Fibroblast of mammary gland (primary cell): ENCODE measurements around the gene CYLC2.
A peak's percentile ranks its signal among the peaks of the same experiment; 100 is the strongest.

ENCODE experiments used
- DNase-seq: peaks from one replicate; pipeline ENCODE4 v3.0.0-alpha.2; 2010; ENCODE audit warnings: low read depth
- H3K4me3 ChIP-seq: 2 replicates; pipeline ENCODE4 v1.5.1; 2011; ENCODE audit warnings: low read depth, mild to moderate bottlenecking, low read length, moderate library complexity; ENCODE audit not compliant: control insufficient read depth
- TF ChIP-seq, protein P1 (sequence below): conservative IDR thresholded peaks from 2 replicates; pipeline ENCODE4 v1.5.1; 2011; ENCODE audit warnings: low read depth, low read length, inconsistent platforms; ENCODE audit not compliant: control insufficient read depth, insufficient read depth

The CYLC2 gene, protein sequence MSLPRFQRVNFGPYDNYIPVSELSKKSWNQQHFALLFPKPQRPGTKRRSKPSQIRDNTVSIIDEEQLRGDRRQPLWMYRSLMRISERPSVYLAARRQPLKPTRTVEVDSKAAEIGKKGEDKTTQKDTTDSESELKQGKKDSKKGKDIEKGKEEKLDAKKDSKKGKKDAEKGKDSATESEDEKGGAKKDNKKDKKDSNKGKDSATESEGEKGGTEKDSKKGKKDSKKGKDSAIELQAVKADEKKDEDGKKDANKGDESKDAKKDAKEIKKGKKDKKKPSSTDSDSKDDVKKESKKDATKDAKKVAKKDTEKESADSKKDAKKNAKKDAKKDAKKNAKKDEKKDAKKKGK

GRCh38 chr9:102995033-102995432 is at the start of gene CYLC2:
Gene CYLC2 (plus strand): TSS chr9:102995333. CDS start chr9:102995381, 48 bp downstream.
- no peak for DNase-seq
- TF ChIP-seq, protein P1, sequence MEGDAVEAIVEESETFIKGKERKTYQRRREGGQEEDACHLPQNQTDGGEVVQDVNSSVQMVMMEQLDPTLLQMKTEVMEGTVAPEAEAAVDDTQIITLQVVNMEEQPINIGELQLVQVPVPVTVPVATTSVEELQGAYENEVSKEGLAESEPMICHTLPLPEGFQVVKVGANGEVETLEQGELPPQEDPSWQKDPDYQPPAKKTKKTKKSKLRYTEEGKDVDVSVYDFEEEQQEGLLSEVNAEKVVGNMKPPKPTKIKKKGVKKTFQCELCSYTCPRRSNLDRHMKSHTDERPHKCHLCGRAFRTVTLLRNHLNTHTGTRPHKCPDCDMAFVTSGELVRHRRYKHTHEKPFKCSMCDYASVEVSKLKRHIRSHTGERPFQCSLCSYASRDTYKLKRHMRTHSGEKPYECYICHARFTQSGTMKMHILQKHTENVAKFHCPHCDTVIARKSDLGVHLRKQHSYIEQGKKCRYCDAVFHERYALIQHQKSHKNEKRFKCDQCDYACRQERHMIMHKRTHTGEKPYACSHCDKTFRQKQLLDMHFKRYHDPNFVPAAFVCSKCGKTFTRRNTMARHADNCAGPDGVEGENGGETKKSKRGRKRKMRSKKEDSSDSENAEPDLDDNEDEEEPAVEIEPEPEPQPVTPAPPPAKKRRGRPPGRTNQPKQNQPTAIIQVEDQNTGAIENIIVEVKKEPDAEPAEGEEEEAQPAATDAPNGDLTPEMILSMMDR: no peak
- H3K4me3 ChIP-seq: no peak within 1 kb of the TSS

DNA sequence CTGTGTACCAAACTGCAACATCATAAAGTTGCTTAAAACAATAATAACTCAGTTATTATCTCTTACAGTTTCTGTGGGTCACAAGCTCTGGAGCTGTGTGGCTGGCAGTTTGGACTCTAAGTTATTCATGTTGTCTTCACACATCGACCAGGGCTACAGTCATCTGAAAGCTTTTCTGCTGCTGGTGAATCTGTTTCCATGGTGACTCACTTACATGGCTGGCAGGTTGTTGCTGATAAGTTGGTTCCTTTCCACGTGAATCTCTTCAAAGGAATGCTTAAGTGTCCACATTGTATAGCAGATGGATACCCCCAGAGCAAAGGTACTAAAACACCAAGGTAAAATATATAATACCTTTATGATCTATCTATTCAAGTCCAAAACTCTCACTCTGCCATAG is 44.8 kb upstream of the CYLC2 start:
- no peak overlapping the region for H3K4me3 ChIP-seq
- TF ChIP-seq, protein P1: no peak
- DNase-seq: peak; percentile 17

- no peak for DNase-seq
- H3K4me3 ChIP-seq: no peak overlapping the region
- TF ChIP-seq, protein P1: no peak
Observed at GRCh38 chr9:102966999-102967398, 28.1 kb upstream of the CYLC2 start.

DNA sequence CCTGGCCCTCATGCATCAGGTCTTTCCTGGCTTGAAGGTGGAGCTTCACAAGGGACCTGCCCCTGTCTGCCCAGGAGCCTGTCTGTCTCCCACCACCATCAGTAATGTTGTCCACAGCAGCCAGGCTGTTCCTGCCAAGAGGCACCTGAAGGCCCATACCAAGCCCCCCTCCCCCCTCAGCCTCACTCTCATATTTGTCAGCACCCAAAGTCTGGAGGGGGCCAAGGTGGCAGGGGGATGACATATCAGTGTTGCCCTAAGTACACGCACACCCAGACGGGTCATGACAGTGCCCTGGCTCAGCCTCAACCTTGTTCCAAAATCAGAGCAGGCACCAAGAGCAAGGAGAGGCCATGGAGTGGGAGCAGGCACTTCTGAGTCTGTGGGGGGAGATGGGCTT is 27.2 kb upstream of the CYLC2 start:
- DNase-seq: no peak
- H3K4me3 ChIP-seq: no peak overlapping the region
- TF ChIP-seq, protein P1: no peak

DNA sequence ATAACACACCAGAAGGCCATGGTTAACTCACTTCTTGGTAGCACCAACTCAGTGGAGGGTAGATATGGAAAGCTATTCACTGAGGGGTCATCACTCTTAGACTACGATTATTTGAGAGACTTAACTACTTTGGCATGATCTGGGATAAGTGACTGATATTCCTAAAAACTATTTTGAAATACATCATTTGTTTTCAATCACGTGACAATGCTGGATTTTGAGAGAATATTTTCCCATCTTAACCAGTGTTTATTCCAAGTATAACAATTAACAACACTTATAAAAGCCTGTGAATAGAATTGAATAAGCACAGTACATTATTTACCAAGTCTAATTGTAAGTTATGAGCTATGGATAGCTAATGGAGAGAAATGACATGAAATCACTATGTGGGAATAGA is 22.4 kb upstream of the CYLC2 start:
- H3K4me3 ChIP-seq: no peak overlapping the region
- TF ChIP-seq, protein P1: no peak
- no peak for DNase-seq

DNA sequence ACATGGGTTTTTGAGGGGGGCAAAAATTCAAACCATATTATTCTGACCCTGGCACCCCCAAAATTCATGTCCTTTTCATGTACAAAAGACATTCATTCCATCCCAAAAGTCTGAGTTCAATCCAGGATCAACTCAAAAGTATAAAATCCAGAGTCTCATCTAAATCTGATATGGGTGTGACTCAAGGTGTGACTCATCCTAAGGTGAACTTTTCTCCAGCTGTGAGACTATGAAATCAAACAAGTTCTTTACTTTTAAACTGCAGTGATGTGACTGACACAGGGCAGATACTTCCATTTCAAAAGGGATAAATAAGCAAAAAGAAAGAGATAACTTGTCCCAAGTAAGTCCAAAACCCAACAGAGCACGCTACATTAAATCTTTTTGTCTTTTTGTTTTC is 20.6 kb upstream of the CYLC2 start:
- no peak overlapping the region for H3K4me3 ChIP-seq
- peak; percentile 4 for DNase-seq
- TF ChIP-seq, protein P1: no peak
